Measurements from ENCODE around the gene ZNF862.
A peak's percentile ranks its signal among the peaks of the same experiment; 100 is the strongest.

ZNF862 gene

DNA sequence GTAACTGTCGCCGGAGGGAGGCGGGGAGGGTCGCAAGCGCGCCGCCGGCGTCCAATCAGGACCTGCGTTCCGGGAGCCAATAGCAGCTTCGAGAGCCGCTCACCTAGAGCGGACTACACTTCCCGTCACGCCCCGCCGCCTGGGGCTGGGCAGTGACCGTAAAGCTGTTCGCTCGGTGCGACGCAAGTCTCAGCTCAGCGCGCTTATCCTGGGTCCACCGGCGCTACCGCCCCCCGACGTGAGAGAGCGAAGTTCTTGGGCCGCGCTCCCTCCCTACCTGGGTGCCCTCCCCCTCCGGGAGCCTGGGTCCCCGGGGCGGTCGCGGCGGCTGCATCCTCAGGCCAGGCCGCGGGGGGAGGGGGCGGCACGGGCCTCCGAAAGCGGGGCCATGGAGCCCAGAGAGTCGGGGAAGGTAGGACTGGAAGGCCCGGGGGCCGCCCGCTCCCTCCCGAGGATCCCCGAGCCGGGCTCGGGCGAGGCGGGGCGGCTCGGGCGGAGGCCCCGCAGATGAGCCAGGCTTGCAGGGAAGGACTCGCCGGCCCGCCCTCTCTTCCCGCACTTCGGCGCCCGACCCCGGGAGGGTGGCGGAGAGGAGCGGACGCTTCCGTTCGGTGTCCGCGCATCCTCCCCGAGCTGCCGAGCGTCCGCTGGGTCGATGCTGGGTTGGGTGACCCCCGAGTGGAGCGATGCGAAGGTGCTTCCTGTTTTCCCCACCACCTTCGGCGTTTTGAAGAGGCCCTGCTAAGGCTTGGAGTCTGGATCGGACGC is at the start of gene ZNF862:
ZNF862 (plus strand) TSS at position 152 of the 768 bp plus-strand sequence; CDS start at position 389, 237 bp downstream.
- TF ChIP-seq, protein P1, sequence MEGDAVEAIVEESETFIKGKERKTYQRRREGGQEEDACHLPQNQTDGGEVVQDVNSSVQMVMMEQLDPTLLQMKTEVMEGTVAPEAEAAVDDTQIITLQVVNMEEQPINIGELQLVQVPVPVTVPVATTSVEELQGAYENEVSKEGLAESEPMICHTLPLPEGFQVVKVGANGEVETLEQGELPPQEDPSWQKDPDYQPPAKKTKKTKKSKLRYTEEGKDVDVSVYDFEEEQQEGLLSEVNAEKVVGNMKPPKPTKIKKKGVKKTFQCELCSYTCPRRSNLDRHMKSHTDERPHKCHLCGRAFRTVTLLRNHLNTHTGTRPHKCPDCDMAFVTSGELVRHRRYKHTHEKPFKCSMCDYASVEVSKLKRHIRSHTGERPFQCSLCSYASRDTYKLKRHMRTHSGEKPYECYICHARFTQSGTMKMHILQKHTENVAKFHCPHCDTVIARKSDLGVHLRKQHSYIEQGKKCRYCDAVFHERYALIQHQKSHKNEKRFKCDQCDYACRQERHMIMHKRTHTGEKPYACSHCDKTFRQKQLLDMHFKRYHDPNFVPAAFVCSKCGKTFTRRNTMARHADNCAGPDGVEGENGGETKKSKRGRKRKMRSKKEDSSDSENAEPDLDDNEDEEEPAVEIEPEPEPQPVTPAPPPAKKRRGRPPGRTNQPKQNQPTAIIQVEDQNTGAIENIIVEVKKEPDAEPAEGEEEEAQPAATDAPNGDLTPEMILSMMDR (conservative IDR thresholded peaks at IDR 0.05), result no peak
- TF ChIP-seq ZFX (IDR thresholded peaks at IDR 0.05), result peak; percentile 99
- H3K27ac ChIP-seq, result peak within 1 kb of the TSS; percentile 78

DNA sequence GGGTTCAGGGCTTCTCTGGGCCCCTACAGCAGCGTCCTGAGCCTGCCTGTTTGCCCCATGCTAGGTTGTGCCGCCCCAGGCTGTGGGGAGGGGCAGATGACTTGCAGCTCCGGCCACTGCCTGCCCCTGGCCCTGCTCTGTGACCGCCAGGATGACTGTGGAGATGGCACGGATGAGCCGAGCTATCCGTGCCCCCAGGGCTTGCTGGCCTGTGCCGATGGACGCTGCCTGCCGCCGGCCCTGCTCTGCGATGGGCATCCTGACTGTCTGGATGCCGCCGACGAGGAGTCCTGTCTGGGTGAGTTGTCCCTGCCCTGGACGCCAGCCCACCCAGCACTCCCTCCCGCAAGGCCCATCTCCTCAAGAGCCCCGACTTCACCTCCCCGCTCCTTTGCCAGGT is 49.1 kb upstream of the ZNF862 start:
- no peak overlapping the region for H3K27ac ChIP-seq
- TF ChIP-seq, protein P1 (conservative IDR thresholded peaks at IDR 0.05), result no peak
- TF ChIP-seq ZFX (IDR thresholded peaks at IDR 0.05), result no peak

DNA sequence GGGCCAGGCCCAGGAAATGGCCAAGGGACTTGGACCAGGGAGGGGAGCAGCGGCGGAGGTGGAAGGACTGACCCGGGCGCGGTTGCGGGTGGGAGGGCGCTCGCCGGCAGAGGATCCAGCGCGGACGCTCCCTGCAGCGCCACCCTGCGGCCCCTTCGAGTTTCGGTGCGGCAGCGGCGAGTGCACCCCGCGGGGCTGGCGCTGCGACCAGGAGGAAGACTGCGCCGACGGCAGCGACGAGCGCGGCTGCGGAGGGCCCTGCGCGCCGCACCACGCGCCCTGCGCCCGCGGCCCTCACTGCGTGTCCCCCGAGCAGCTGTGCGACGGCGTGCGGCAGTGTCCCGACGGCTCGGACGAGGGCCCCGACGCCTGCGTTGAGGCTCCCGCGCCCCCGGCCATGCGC is 48.0 kb upstream of the ZNF862 start:
- no peak for TF ChIP-seq ZFX (IDR thresholded peaks at IDR 0.05)
- TF ChIP-seq, protein P1 (conservative IDR thresholded peaks at IDR 0.05), result no peak

DNA sequence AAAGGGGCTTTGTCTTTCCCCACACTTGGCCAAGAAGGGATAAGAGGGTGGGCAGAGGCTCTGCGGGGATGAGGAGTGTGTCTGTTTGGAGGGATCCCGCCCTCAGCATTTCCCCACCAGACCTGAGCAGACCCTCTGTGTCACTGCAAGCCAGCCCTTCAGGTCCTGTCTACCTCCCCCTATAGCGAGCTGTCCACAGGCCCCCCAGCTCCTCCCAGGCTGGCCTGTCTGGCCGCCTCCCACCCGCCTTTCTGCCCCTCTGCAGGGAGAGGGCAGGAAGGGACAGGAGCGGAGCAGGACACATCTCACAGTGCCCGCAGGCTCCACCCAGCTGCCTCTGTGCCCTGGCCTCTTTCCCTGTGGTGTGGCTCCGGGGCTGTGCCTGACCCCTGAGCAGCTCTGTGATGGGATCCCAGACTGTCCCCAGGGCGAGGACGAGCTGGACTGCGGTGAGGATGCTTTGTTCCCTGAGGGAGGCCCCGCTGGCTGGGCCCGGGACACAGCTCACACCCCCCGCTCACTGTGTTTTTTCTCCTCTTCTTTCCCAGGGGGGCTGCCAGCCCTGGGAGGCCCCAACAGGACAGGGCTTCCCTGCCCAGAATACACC is 47.3 kb upstream of the ZNF862 start:
- no peak for TF ChIP-seq ZFX (IDR thresholded peaks at IDR 0.05)
- TF ChIP-seq, protein P1 (conservative IDR thresholded peaks at IDR 0.05), result no peak
- H3K27ac ChIP-seq, result no peak overlapping the region

More for the DNA sequence above, 48.0 kb upstream of the ZNF862 start:
- H3K27ac ChIP-seq, result no peak overlapping the region

DNA sequence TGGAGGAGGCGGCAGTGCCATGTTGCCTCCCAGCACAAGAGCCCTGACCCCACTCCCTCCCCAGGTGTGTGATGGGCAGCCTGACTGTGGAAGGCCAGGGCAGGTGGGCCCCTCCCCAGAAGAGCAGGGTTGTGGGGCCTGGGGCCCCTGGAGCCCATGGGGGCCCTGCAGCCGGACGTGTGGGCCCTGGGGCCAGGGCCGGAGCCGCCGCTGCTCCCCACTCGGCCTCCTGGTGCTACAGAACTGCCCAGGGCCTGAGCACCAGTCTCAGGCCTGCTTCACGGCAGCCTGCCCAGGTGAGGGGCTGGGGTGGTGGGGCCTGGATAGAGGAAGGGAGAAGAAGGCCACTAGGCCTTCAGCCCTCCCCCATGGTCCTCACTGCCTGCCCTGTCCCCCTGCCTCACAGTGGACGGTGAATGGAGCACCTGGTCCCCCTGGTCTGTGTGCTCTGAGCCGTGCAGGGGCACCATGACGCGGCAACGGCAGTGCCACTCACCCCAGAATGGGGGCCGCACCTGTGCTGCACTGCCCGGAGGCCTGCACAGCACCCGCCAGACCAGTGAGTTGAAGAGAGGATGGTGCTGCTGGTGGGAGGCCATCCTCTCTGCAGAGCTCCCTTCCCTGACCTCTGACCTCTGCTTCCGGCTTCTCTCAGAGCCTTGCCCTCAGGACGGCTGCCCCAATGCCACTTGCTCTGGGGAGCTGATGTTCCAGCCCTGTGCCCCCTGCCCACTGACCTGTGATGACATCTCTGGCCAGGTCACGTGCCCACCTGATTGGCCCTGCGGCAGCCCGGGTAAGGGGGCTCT is 46.6 kb upstream of the ZNF862 start:
- TF ChIP-seq ZFX (IDR thresholded peaks at IDR 0.05), result no peak
- TF ChIP-seq, protein P1 (conservative IDR thresholded peaks at IDR 0.05), result no peak
- H3K27ac ChIP-seq, result no peak overlapping the region

DNA sequence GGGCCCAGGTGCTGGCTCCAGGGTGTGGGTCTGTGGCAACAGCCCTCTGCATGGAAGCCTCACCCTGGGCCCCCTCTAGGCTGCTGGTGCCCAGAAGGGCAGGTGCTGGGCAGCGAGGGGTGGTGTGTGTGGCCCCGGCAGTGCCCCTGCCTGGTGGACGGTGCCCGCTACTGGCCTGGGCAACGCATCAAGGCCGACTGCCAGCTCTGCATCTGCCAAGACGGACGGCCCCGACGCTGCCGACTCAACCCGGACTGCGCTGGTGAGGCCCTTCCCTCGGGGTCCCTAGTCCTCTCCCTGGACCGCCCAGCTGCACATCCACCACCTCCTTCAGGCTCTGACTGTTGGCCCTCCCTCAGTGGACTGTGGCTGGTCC is 46.0 kb upstream of the ZNF862 start:
- H3K27ac ChIP-seq, result no peak overlapping the region
- TF ChIP-seq, protein P1 (conservative IDR thresholded peaks at IDR 0.05), result no peak
- TF ChIP-seq ZFX (IDR thresholded peaks at IDR 0.05), result no peak

DNA sequence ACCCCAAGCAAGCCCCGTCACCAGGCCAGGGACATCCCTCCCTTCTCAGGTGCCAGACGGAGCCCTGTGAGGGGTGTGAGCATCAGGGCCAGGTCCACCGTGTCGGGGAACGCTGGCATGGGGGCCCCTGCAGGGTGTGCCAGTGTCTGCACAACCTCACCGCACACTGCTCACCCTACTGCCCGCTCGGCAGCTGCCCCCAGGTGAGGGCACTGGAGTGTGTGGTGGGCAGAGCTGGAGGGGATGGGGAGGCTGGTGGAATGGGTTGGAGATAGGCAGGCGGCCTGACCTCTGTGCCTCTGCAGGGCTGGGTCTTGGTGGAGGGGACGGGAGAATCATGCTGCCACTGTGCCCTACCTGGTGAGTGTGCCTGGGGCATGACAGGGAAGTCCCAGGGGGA is 44.9 kb upstream of the ZNF862 start:
- H3K27ac ChIP-seq, result no peak overlapping the region
- no peak for TF ChIP-seq ZFX (IDR thresholded peaks at IDR 0.05)
- TF ChIP-seq, protein P1 (conservative IDR thresholded peaks at IDR 0.05), result no peak

Measured in C4-2B (cell line).